H1 (cell line): ENCODE results near the gene ZBTB43. TPM values are rescaled to one million over a fixed set of nuclear protein-coding genes. Genes with fewer than 3 reads are reported as not detected.

Experiments
- CTCF ChIA-PET: fragments of 300-600 bp; sonication (Branson Sonifier 250); formaldehyde crosslinking; loops from one replicate; lab custom pipeline; 2021; ENCODE audit not compliant: partially characterized antibody; lab: Charles Lee
- POLR2A ChIA-PET: fragments of 300-600 bp; sonication (Branson Sonifier 250); formaldehyde crosslinking; loops from one replicate; lab custom pipeline; 2021; ENCODE audit warnings: inconsistent platforms; ENCODE audit not compliant: partially characterized antibody; lab: Charles Lee
- DNase-seq, 2 experiments: peaks; one replicate each; pipeline versions ENCODE4 v3.0.0 to v3.0.0-alpha.2; 2010 to 2022; ENCODE audit warnings: low spot score in 2 of 2, low read depth in 1 of 2, mixed read lengths in 1 of 2
- FAIRE-seq: peaks from 2 replicates; lab custom pipeline; 2011; peaks lifted over from hg19 to GRCh38; lab: Jason Lieb, UNC
- H2AFZ ChIP-seq: 2 replicates; pipeline ENCODE4 v1.8.1; 2012; ENCODE audit warnings: low read length, inconsistent platforms
- H2AK5ac ChIP-seq: 2 replicates; pipeline ENCODE4 v1.6.1; 2013; ENCODE audit warnings: low read depth, low read length
- H2BK120ac ChIP-seq: replicated peaks from 2 replicates; pipeline ENCODE3; 2013; ENCODE audit warnings: low read depth, low read length, inconsistent platforms
- H2BK12ac ChIP-seq: 2 replicates; pipeline ENCODE4 v1.6.1; 2013; ENCODE audit warnings: low read depth, low read length
- H2BK15ac ChIP-seq: 2 replicates; pipeline ENCODE4 v1.6.1; 2013; ENCODE audit warnings: low read length
- H2BK20ac ChIP-seq: 2 replicates; pipeline ENCODE4 v1.6.1; 2013; ENCODE audit warnings: low read length
- H2BK5ac ChIP-seq: 2 replicates; pipeline ENCODE4 v1.6.1; 2013; ENCODE audit warnings: low read depth, low read length
- H3K14ac ChIP-seq: 2 replicates; pipeline ENCODE4 v1.6.1; 2013; ENCODE audit warnings: inconsistent platforms; ENCODE audit not compliant: insufficient read length
- H3K18ac ChIP-seq: 2 replicates; pipeline ENCODE4 v1.6.1; 2013; ENCODE audit warnings: low read length; ENCODE audit errors: extremely low read depth
- H3K23ac ChIP-seq: 2 replicates; pipeline ENCODE4 v1.6.1; 2013; ENCODE audit warnings: inconsistent platforms; ENCODE audit not compliant: insufficient read length
- H3K23me2 ChIP-seq: 2 replicates; pipeline ENCODE4 v1.6.1; 2013; ENCODE audit warnings: low read depth, low read length
- H3K27ac ChIP-seq: 2 replicates; pipeline ENCODE4 v1.6.1; 2011; ENCODE audit warnings: low read depth, low read length, inconsistent platforms
- H3K27me3 ChIP-seq, 4 experiments: replicated peaks in 1 of 4; 1 replicate in 1 of 4; 2 replicates in 3 of 4; pipeline versions ENCODE4 v1.6.1 to v1.8.1; 2011 to 2013; ENCODE audit warnings: low read length in 3 of 4, mild to moderate bottlenecking in 3 of 4, inconsistent platforms in 2 of 4, mixed read lengths in 2 of 4, moderate library complexity in 1 of 4; ENCODE audit not compliant: control insufficient read depth in 3 of 4, insufficient read depth in 3 of 4; ENCODE audit errors: extremely low read depth in 1 of 4
- H3K36me3 ChIP-seq, 4 experiments: 2 replicates each; pipeline versions ENCODE4 v1.6.1 to v1.8.1; 2011 to 2013; ENCODE audit warnings: mild to moderate bottlenecking in 4 of 4, low read length in 3 of 4, moderate library complexity in 2 of 4, control low read depth in 1 of 4, inconsistent platforms in 1 of 4; ENCODE audit not compliant: insufficient read depth in 4 of 4, control insufficient read depth in 2 of 4
- H3K4ac ChIP-seq: replicated peaks from 2 replicates; pipeline ENCODE3; 2013; ENCODE audit warnings: low read length, low read depth, mixed read lengths, inconsistent platforms; ENCODE audit not compliant: insufficient read length
- H3K4me1 ChIP-seq, 4 experiments: replicated peaks in 1 of 4; 1 replicate in 1 of 4; 2 replicates in 3 of 4; pipeline versions ENCODE4 v1.6.1 to v1.8.1; 2011 to 2013; ENCODE audit warnings: low read length in 3 of 4, inconsistent platforms in 2 of 4, mixed read lengths in 1 of 4; ENCODE audit not compliant: insufficient read depth in 4 of 4, control insufficient read depth in 3 of 4
- H3K4me2 ChIP-seq, 2 experiments: 2 replicates each; pipeline versions ENCODE4 v1.6.1 to v1.8.1; 2011 to 2013; ENCODE audit warnings: low read depth in 2 of 2, low read length in 2 of 2, control low read depth in 1 of 2, inconsistent platforms in 1 of 2, mild to moderate bottlenecking in 1 of 2; ENCODE audit not compliant: insufficient read depth in 1 of 2
- H3K4me3 ChIP-seq, 4 experiments: fragments of 200-600, 300-600 bp in 1 of 4; sonication (generic), shearing (Covaris generic), sonication (Bioruptor Twin) in 1 of 4; 2 replicates each; pipeline versions ENCODE4 v1.5.1 to v1.8.1; 2011 to 2016; ENCODE audit warnings: low read length in 4 of 4, low read depth in 3 of 4, control low read depth in 2 of 4, inconsistent platforms in 2 of 4, mild to moderate bottlenecking in 2 of 4, mixed read lengths in 1 of 4, moderate library complexity in 1 of 4; ENCODE audit not compliant: insufficient read depth in 2 of 4; ENCODE audit errors: extremely low read depth in 1 of 4
- H3K56ac ChIP-seq: replicated peaks from 2 replicates; pipeline ENCODE3; 2013; ENCODE audit warnings: low read depth, mild to moderate bottlenecking, mixed read lengths, low read length, inconsistent platforms; ENCODE audit not compliant: insufficient read length
- H3K79me1 ChIP-seq: 2 replicates; pipeline ENCODE4 v1.6.1; 2013; ENCODE audit warnings: low read depth, low read length, control low read depth
- H3K79me2 ChIP-seq, 2 experiments: 2 replicates each; pipeline versions ENCODE4 v1.6.1 to v1.8.1; 2012 to 2013; ENCODE audit warnings: low read length in 2 of 2, mild to moderate bottlenecking in 2 of 2, inconsistent platforms in 1 of 2; ENCODE audit not compliant: insufficient read depth in 2 of 2, control insufficient read depth in 1 of 2
- H3K9ac ChIP-seq, 4 experiments: replicated peaks in 1 of 4; 1 replicate in 1 of 4; 2 replicates in 3 of 4; pipeline versions ENCODE4 v1.6.1 to v1.8.1; 2011 to 2013; ENCODE audit warnings: low read depth in 3 of 4, low read length in 3 of 4, control low read depth in 2 of 4, mild to moderate bottlenecking in 2 of 4, moderate library complexity in 2 of 4, inconsistent platforms in 1 of 4; ENCODE audit errors: extremely low read depth in 1 of 4
- H3K9me3 ChIP-seq, 2 experiments: 2 replicates each; pipeline versions ENCODE4 v1.6.1 to v1.8.1; 2012 to 2013; ENCODE audit warnings: mild to moderate bottlenecking in 2 of 2, moderate library complexity in 2 of 2, control low read depth in 1 of 2, inconsistent platforms in 1 of 2, low read depth in 1 of 2, low read length in 1 of 2, mixed read lengths in 1 of 2; ENCODE audit not compliant: insufficient read depth in 2 of 2
- H4K20me1 ChIP-seq, 2 experiments: replicated peaks in 1 of 2; 2 replicates each; pipeline versions ENCODE3 to v1.8.1; 2011 to 2013; ENCODE audit warnings: inconsistent platforms in 2 of 2, low read length in 2 of 2, mild to moderate bottlenecking in 1 of 2; ENCODE audit not compliant: insufficient read depth in 2 of 2, control insufficient read depth in 1 of 2
- H4K5ac ChIP-seq: 2 replicates; pipeline ENCODE4 v1.6.1; 2013; ENCODE audit warnings: low read length, low read depth, mixed read lengths, inconsistent platforms; ENCODE audit not compliant: insufficient read length
- H4K8ac ChIP-seq: 2 replicates; pipeline ENCODE4 v1.8.0; 2013; ENCODE audit warnings: mild to moderate bottlenecking, moderate library complexity, low read length, inconsistent platforms; ENCODE audit not compliant: insufficient read depth; ENCODE audit errors: extremely low read depth
- H4K91ac ChIP-seq: replicated peaks from 2 replicates; pipeline ENCODE3; 2013; ENCODE audit warnings: low read length, mixed read lengths, inconsistent platforms; ENCODE audit not compliant: insufficient read length
- GABPA ChIP-seq: IDR thresholded peaks from 2 replicates; pipeline ENCODE4 v1.6.1; 2011; ENCODE audit warnings: mild to moderate bottlenecking, low read length, moderate library complexity, borderline replicate concordance; ENCODE audit not compliant: insufficient read depth
- JUN ChIP-seq: IDR thresholded peaks from 2 replicates; pipeline ENCODE4 v1.6.1; 2011; ENCODE audit warnings: low read depth, mild to moderate bottlenecking, improper control_type of control experiment, low read length
- KDM1A ChIP-seq: fragments of 200-600, 300-600 bp; sonication (generic); IDR thresholded peaks from 2 replicates; pipeline ENCODE4 v1.7.1; 2016; ENCODE audit warnings: mild to moderate bottlenecking, low read length, borderline replicate concordance
- POU5F1 ChIP-seq: IDR thresholded peaks from 2 replicates; pipeline ENCODE4 v1.6.1; 2011; ENCODE audit warnings: low read depth, mild to moderate bottlenecking, low read length, moderate library complexity
- TEAD4 ChIP-seq: IDR thresholded peaks from 2 replicates; pipeline ENCODE4 v1.6.1; 2012; ENCODE audit warnings: low read depth, low read length, inconsistent platforms, mixed read lengths
- YY1 ChIP-seq: IDR thresholded peaks from 2 replicates; pipeline ENCODE4 v1.6.1; 2011; ENCODE audit warnings: low read depth, mild to moderate bottlenecking, low read length
- WGBS, 2 experiments: shearing (Covaris generic) in 1 of 2; methylation state at CpG; one replicate each; pipeline versions ENCODE4 v1.1.6 to v1.1.7; 2013 to 2015; ENCODE audit warnings: low lambda C conversion rate in 2 of 2, mixed read lengths in 2 of 2, inconsistent platforms in 1 of 2, low coverage in 1 of 2, missing lambda C conversion rate in 1 of 2; ENCODE audit not compliant: insufficient replicate concordance in 2 of 2, insufficient coverage in 1 of 2, insufficient read length in 1 of 2; ENCODE audit errors: extremely low coverage in 1 of 2, missing lambda C conversion rate in 1 of 2; 5-methylcytosine and 5-hydroxymethylcytosine counted together
- polyA plus RNA-seq, 7 experiments: library from polyadenylated mRNA; depleted of rRNA in 3 of 7; stranded (reverse) in 5 of 7; unstranded in 2 of 7; fragments of >200 nt in 5 of 7; fragments of 200-250 nt in 2 of 7; gene quantifications; 1 replicate in 5 of 7; 2 replicates in 1 of 7; 4 replicates in 1 of 7; pipeline versions ENCODE4 v1.2.1 to v1.2.3, GENCODE V29; 2011 to 2013; ENCODE audit warnings: missing spikeins in 2 of 7, mixed read lengths in 2 of 7
- total RNA-seq: library from RNA; stranded (reverse); fragmentation: NEBNext Ultra II Directional; extraction: Animal tissue kit (Norgen Biotek cat#: 25700); gene quantifications from 2 replicates; pipeline ENCODE4 v1.2.1, GENCODE V29; 2021
- TF ChIP-seq, protein P1 (sequence below): IDR thresholded peaks from 2 replicates; pipeline ENCODE4 v1.6.1; 2012; ENCODE audit warnings: inconsistent platforms
- TF ChIP-seq, protein P2 (sequence below): IDR thresholded peaks from 2 replicates; pipeline ENCODE4 v1.6.1; 2012; ENCODE audit warnings: low read length, inconsistent platforms

The ZBTB43 gene
- total and polyA plus RNA-seq, 2 of the 8 experiments (the other 6 are each of a cell fraction or from before 2014, with no cell fraction given) = 4.1 to 16.7 TPM

DNA sequence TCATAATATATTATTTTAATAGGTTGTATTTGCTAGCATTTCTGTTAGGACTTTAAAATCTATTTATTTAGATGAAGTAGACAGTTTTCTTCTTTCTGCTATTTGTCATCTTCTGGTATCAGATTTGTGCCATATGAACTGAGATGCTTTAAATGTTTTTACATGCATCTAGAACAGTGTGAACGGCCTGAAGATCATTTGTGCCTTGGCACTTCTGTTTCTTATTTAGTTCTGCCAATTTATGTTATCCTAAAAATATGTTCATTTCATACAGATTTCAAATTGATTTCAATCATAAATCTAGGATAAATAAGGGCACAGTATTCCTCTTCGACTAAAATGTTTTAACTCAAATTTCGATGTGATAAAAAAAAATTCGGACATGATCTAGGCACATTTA, 71.7 kb downstream of the ZBTB43 start:
- Histone ChIP-seq H3K27ac (no peak overlapping the region), H3K23me2 (no peaks in the 10 kb centered on the region), H3K27me3 (no peaks in the 10 kb centered on the region), H3K36me3 (peaks cover 4 to 19% (median 15%) of the 10 kb centered on the region in 4 experiments; a peak in 5 of 8 replicates), H3K4me3 (no peak overlapping the region), H3K4me2 (no peak overlapping the region), H3K9me3 (no peaks in the 10 kb centered on the region), H4K91ac (no peak overlapping the region), H2BK12ac (no peak overlapping the region), H3K23ac (no peak overlapping the region), H3K4ac (no peak overlapping the region), H3K18ac (no peak overlapping the region), H3K79me1 (peaks cover 4% of the 10 kb centered on the region), H3K56ac (no peak overlapping the region), H2BK15ac (no peak overlapping the region), H2BK120ac (no peak overlapping the region), H2BK5ac (no peak overlapping the region), H2AK5ac (no peak overlapping the region), H3K79me2 (peaks cover 0 to 39% of the 10 kb centered on the region in 2 experiments; a peak in 2 of 4 replicates), H4K5ac (no peak overlapping the region), H3K14ac (no peak overlapping the region), H3K4me1 (no peaks in the 10 kb centered on the region; a peak in 1 of 7 replicates), H2BK20ac (no peak overlapping the region), H4K20me1 (peaks cover 4 to 8% of the 10 kb centered on the region in 2 experiments), H3K9ac (no peak overlapping the region), H2AFZ (no peak overlapping the region), H4K8ac (no peak overlapping the region)
- ChIA-PET POLR2A (interaction anchor here (1.1 kb wide), 1 partner anchor 8 kb away, joined by 3 read pairs; no protein-coding TSS in a partner anchor), CTCF (interaction anchor here (1.5 kb wide), 1 partner anchor 16 kb away, joined by 3 read pairs; no protein-coding TSS in a partner anchor)
- no peak for FAIRE-seq
- TF ChIP-seq JUN = no peak
- no peak for TF ChIP-seq TEAD4
- TF ChIP-seq KDM1A = no peak
- no peak for TF ChIP-seq POU5F1
- no peak for TF ChIP-seq GABPA
- TF ChIP-seq, protein P1, sequence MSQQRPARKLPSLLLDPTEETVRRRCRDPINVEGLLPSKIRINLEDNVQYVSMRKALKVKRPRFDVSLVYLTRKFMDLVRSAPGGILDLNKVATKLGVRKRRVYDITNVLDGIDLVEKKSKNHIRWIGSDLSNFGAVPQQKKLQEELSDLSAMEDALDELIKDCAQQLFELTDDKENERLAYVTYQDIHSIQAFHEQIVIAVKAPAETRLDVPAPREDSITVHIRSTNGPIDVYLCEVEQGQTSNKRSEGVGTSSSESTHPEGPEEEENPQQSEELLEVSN = no peak
- TF ChIP-seq YY1 = no peak
- TF ChIP-seq, protein P2, sequence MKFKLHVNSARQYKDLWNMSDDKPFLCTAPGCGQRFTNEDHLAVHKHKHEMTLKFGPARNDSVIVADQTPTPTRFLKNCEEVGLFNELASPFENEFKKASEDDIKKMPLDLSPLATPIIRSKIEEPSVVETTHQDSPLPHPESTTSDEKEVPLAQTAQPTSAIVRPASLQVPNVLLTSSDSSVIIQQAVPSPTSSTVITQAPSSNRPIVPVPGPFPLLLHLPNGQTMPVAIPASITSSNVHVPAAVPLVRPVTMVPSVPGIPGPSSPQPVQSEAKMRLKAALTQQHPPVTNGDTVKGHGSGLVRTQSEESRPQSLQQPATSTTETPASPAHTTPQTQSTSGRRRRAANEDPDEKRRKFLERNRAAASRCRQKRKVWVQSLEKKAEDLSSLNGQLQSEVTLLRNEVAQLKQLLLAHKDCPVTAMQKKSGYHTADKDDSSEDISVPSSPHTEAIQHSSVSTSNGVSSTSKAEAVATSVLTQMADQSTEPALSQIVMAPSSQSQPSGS = no peak
- DNase-seq = no peak
- 89% methylated on average over 4 of the region's 4 CpGs; no CpG with 5 or more reads in 1 of the 2 experiments for WGBS, 2 experiments
